ENCODE data around the gene MEDAG. TPM values are rescaled to one million over a fixed set of nuclear protein-coding genes. Genes with fewer than 3 reads are reported as not detected.
A peak's percentile ranks its signal among the peaks of the same experiment; 100 is the strongest.

Gene MEDAG
- total RNA-seq, 1 donor from 2014 or later = not detected

- Histone ChIP-seq H3K4me2 (peak within 1 kb of the TSS; percentile 77), H3K9me3 (ENCODE audit: low read depth) (no peaks in the 10 kb centered on the region), H3K4me3 (peak within 1 kb of the TSS; percentile 39), H3K36me3 (no peaks in the 10 kb centered on the region), H3K27me3 (peaks cover 36% of the 10 kb centered on the region), H3F3A (ENCODE audit: low read depth) (no peaks in the 10 kb centered on the region), H4K20me1 (ENCODE audit: low read depth) (no peaks in the 10 kb centered on the region), H3K4me1 (peaks cover 14% of the 10 kb centered on the region), H3K27ac (no peak within 1 kb of the TSS), H2AFZ (replicated peaks) (peak within 1 kb of the TSS; percentile 74), H3K9ac (no peak within 1 kb of the TSS), H3K79me2 (ENCODE audit: low read depth) (no peaks in the 10 kb centered on the region)
- H3K27ac Mint-ChIP-seq = peak within 1 kb of the TSS; percentile 72
- no peaks in the 10 kb centered on the region for H3K36me3 Mint-ChIP-seq
- H3K27me3 Mint-ChIP-seq (ENCODE audit: insufficient read depth, low read depth) = peaks cover 4% of the 10 kb centered on the region
- TF ChIP-seq CTCF (IDR thresholded peaks at IDR 0.05) (peak; percentile 29), EZH2 (IDR thresholded peaks at IDR 0.05) (peak; percentile 36), EZH2phosphoT487 (IDR thresholded peaks at IDR 0.05) (no peak)
- H3K4me1 Mint-ChIP-seq = peaks cover 21% of the 10 kb centered on the region
- H3K4me3 Mint-ChIP-seq = peak within 1 kb of the TSS; percentile 65
- DNase-seq (ENCODE audit: low spot score) = peak; percentile 90
- H3K9me3 Mint-ChIP-seq = peaks cover 7% of the 10 kb centered on the region
These were observed 26.6 kb downstream of the MEDAG start, which contains the start of gene TEX26 for GRCh38 chr13:30932481-30933353. TEX26 (plus strand) TSS chr13:30932656; CDS start chr13:30932716, 60 bp downstream.

- peaks cover 36% of the 10 kb centered on the region for H3K27me3 ChIP-seq
- H3K9me3 Mint-ChIP-seq = peaks cover 9% of the 10 kb centered on the region
- no peak overlapping the region for H3K27ac Mint-ChIP-seq
- no peak overlapping the region for H3K9ac ChIP-seq
- H3K9me3 ChIP-seq (ENCODE audit: low read depth) = no peaks in the 10 kb centered on the region
- H3K27me3 Mint-ChIP-seq (ENCODE audit: insufficient read depth, low read depth) = peaks cover 5% of the 10 kb centered on the region
- no peak overlapping the region for H3K4me3 Mint-ChIP-seq
- H3K4me1 ChIP-seq = peaks cover 14% of the 10 kb centered on the region
- no peaks in the 10 kb centered on the region for H3K36me3 ChIP-seq
- no peak for DNase-seq (ENCODE audit: low spot score)
- peaks cover 21% of the 10 kb centered on the region for H3K4me1 Mint-ChIP-seq
- H3F3A ChIP-seq (ENCODE audit: low read depth) = no peaks in the 10 kb centered on the region
- no peaks in the 10 kb centered on the region for H4K20me1 ChIP-seq (ENCODE audit: low read depth)
- H2AFZ ChIP-seq (replicated peaks) = peak overlapping the region; percentile 74
- no peak overlapping the region for H3K4me3 ChIP-seq
- TF ChIP-seq EZH2phosphoT487 (IDR thresholded peaks at IDR 0.05) = no peak
- no peak for TF ChIP-seq CTCF (IDR thresholded peaks at IDR 0.05)
- TF ChIP-seq EZH2 (IDR thresholded peaks at IDR 0.05) = no peak
- no peaks in the 10 kb centered on the region for H3K36me3 Mint-ChIP-seq
- H3K79me2 ChIP-seq (ENCODE audit: low read depth) = no peaks in the 10 kb centered on the region
- peak overlapping the region; percentile 77 for H3K4me2 ChIP-seq
- no peak overlapping the region for H3K27ac ChIP-seq
These were observed 27.2 kb downstream of the MEDAG start for GRCh38 chr13:30933354-30933670.

- Mint-ChIP-seq H3K27ac (no peak overlapping the region), H3K4me1 (peaks cover 19% of the 10 kb centered on the region), H3K9me3 (peaks cover 9% of the 10 kb centered on the region), H3K27me3 (ENCODE audit: insufficient read depth, low read depth) (peaks cover 5% of the 10 kb centered on the region), H3K36me3 (no peaks in the 10 kb centered on the region), H3K4me3 (no peak overlapping the region)
- peak; percentile 48 for DNase-seq (ENCODE audit: low spot score)
- Histone ChIP-seq H3K79me2 (ENCODE audit: low read depth) (no peaks in the 10 kb centered on the region), H4K20me1 (ENCODE audit: low read depth) (no peaks in the 10 kb centered on the region), H3K4me3 (no peak overlapping the region), H3K36me3 (no peaks in the 10 kb centered on the region), H3K27me3 (peaks cover 36% of the 10 kb centered on the region), H3K4me2 (no peak overlapping the region), H2AFZ (replicated peaks) (peak overlapping the region; percentile 40), H3K9ac (no peak overlapping the region), H3F3A (ENCODE audit: low read depth) (no peaks in the 10 kb centered on the region), H3K9me3 (ENCODE audit: low read depth) (no peaks in the 10 kb centered on the region), H3K27ac (no peak overlapping the region), H3K4me1 (peaks cover 14% of the 10 kb centered on the region)
- TF ChIP-seq CTCF (IDR thresholded peaks at IDR 0.05) (peak; percentile 40), EZH2 (IDR thresholded peaks at IDR 0.05) (no peak)
These were observed 28.3 kb downstream of the MEDAG start for GRCh38 chr13:30934381-30934780.
